ENCODE results near the gene PCNX1.

The PCNX1 gene

GRCh38 chr14:70897464-70897863 lies 9.8 kb upstream of the PCNX1 start:
- TF ChIP-seq BACH2 (CRISPR knock-in tag; IDR thresholded peaks at IDR 0.05; ENCODE audit: borderline replicate concordance) = no peak
- TF ChIP-seq TCF4 (CRISPR knock-in tag; IDR thresholded peaks at IDR 0.05; ENCODE audit: borderline replicate concordance) = no peak
- TF ChIP-seq ZC3H10 (CRISPR knock-in tag; IDR thresholded peaks at IDR 0.05) = no peak
- no peak for TF ChIP-seq OSR1 (CRISPR knock-in tag; IDR thresholded peaks at IDR 0.05)
- no peak for TF ChIP-seq ZNF70 (CRISPR knock-in tag; IDR thresholded peaks at IDR 0.05)
- TF ChIP-seq CSRNP3 (CRISPR knock-in tag; IDR thresholded peaks at IDR 0.05) = no peak
- no peak for TF ChIP-seq ARNTL (CRISPR knock-in tag; IDR thresholded peaks at IDR 0.05; ENCODE audit: borderline replicate concordance, low read depth)
- no peak for TF ChIP-seq PPARA (CRISPR knock-in tag; IDR thresholded peaks at IDR 0.05; ENCODE audit: borderline replicate concordance)
- no peak for TF ChIP-seq ZNF565 (CRISPR knock-in tag; conservative IDR thresholded peaks at IDR 0.05; ENCODE audit: low read depth)
- TF ChIP-seq ZFP3 (CRISPR knock-in tag; IDR thresholded peaks at IDR 0.05) = no peak
- no peak for TF ChIP-seq POU6F1 (CRISPR knock-in tag; IDR thresholded peaks at IDR 0.05; ENCODE audit: borderline replicate concordance, low read depth)
- peak; percentile 18; the same call in 2 of the 3 replicates for ATAC-seq

GRCh38 chr14:70898111-70898745 lies 9.0 kb upstream of the PCNX1 start:
- TF ChIP-seq ISL1 (CRISPR knock-in tag; IDR thresholded peaks at IDR 0.05) (no peak), CSDC2 (CRISPR knock-in tag; IDR thresholded peaks at IDR 0.05) (no peak), ZNF70 (CRISPR knock-in tag; IDR thresholded peaks at IDR 0.05) (no peak), POU6F1 (CRISPR knock-in tag; IDR thresholded peaks at IDR 0.05; ENCODE audit: borderline replicate concordance, low read depth) (no peak), PATZ1 (CRISPR knock-in tag; IDR thresholded peaks at IDR 0.05; ENCODE audit: borderline replicate concordance) (no peak)
- ATAC-seq = no peak

GRCh38 chr14:70901269-70901668 lies 6.0 kb upstream of the PCNX1 start:
- TF ChIP-seq OSR1 (CRISPR knock-in tag; IDR thresholded peaks at IDR 0.05) (no peak), ESRRG (CRISPR knock-in tag; IDR thresholded peaks at IDR 0.05) (no peak), CSDC2 (CRISPR knock-in tag; IDR thresholded peaks at IDR 0.05) (no peak), ZC3H10 (CRISPR knock-in tag; IDR thresholded peaks at IDR 0.05) (no peak), TCF4 (CRISPR knock-in tag; IDR thresholded peaks at IDR 0.05; ENCODE audit: borderline replicate concordance) (no peak), ZFP30 (CRISPR knock-in tag; IDR thresholded peaks at IDR 0.05) (no peak), CREB5 (CRISPR knock-in tag; IDR thresholded peaks at IDR 0.05; ENCODE audit: low read depth) (0 out of 2 replicates have a peak, but pooled peaks have one; percentile 18), ISL1 (CRISPR knock-in tag; IDR thresholded peaks at IDR 0.05) (peak; percentile 57), TSHZ2 (CRISPR knock-in tag; IDR thresholded peaks at IDR 0.05) (no peak)
- peak; percentile 68 for ATAC-seq

All from SK-N-SH treated with all-trans-retinoic acid at 6 μM for 48 hours (cell line).